ENCODE results near the gene C22orf23. TPM values are rescaled to one million over a fixed set of nuclear protein-coding genes. Genes with fewer than 3 reads are reported as not detected.
A peak's percentile ranks its signal among the peaks of the same experiment; 100 is the strongest.

Gene C22orf23
- total and polyA plus RNA-seq, 2 of the 4 experiments (the other 2 are of a cell fraction): 0.39 to 0.54 TPM

DNA sequence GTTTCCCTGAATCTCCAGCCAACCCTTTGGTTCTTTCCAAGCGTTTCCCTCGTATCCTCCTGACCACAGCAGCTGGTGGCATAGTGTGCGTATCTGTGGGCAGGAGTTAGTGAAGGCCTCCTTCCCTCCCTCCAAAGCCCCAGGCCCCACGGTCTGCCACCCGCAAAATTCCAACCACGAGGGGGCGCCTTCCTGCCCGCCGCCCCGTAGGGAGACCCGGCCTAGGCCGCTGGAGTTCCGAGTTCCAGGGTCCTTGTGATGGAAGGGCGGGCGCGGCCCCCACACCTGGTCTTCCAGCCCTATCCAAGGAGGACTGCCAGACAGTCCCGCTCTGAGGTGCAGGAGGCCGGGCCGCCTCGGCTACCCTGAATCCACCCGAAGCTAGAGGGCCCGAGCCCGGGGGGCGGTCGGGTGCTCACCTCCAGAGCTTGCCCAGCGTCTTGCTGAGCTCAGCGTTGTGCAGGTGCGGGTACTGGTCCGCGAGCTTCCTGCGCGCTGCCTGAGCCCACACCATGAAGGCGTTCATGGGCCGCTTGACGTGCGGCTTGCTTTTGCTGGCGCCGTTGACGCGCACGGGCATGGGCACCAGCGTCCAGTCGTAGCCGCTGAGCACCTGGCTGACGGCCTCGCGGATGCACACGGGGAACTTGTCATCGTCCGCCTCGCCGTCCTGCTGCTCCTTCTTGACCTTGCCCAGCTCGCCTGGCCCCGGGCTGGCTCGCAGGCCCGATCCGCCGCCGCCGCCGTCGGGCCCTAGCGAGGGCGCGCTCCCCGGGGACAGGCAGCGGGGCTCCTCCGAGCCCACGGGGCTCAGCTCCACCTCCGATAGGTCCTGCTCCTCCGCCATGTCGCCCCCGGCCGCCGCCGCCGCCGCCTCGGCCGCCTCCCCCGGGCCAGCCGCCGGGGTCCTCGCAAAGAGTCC lies 29.8 kb upstream of the C22orf23 start:
- BruUV-seq (replicated peaks): no TSS peak
- Histone ChIP-seq H4K91ac (ENCODE audit: insufficient read depth, low read depth, low read length) (no peak overlapping the region), H3K79me1 (ENCODE audit: low read depth in 1 of 2, low read length in 2 of 2) (no peaks in the 10 kb centered on the region), H3K4ac (ENCODE audit: low read depth, low read length) (no peak overlapping the region), H3K9me3 (ENCODE audit: control insufficient read depth, insufficient read depth, low read length) (no peaks in the 10 kb centered on the region), H2AK5ac (ENCODE audit: low read depth, low read length) (no peak overlapping the region), H2AFZ (replicated peaks; ENCODE audit: low read length, poor library complexity) (peak overlapping the region; percentile 32), H4K8ac (ENCODE audit: low read depth in 2 of 2, low read length in 2 of 2) (no peak overlapping the region), H3K27ac (ENCODE audit: insufficient read depth, low read length) (no peak overlapping the region), H4K20me1 (ENCODE audit: insufficient read depth, low read length) (no peaks in the 10 kb centered on the region), H4K5ac (ENCODE audit: low read depth, low read length) (no peak overlapping the region), H3K4me2 (ENCODE audit: low read depth, low read length) (no peak overlapping the region), H3K27me3 (ENCODE audit: control insufficient read depth, insufficient read depth, low read length) (no peaks in the 10 kb centered on the region), H2BK5ac (ENCODE audit: low read depth, low read length, poor library complexity, severe bottlenecking) (no peak overlapping the region), H3K4me3 (ENCODE audit: insufficient read depth, low read depth, low read length) (no peak overlapping the region), H3K56ac (ENCODE audit: extremely low read depth, insufficient read depth, low read length) (no peak overlapping the region), H3K23ac (ENCODE audit: low read depth, low read length) (no peak overlapping the region), H3K9ac (ENCODE audit: low read depth, low read length) (no peak overlapping the region), H3K36me3 (ENCODE audit: control insufficient read depth, insufficient read depth, low read length) (no peaks in the 10 kb centered on the region), H3K9me1 (ENCODE audit: insufficient read depth, low read length) (no peaks in the 10 kb centered on the region; the same call in 1 of the 2 replicates), H2BK15ac (ENCODE audit: low read depth, low read length) (no peak overlapping the region), H2BK120ac (ENCODE audit: low read depth, low read length) (no peak overlapping the region), H3K14ac (replicated peaks; ENCODE audit: low read depth, low read length) (no peak overlapping the region), H2BK20ac (ENCODE audit: low read depth, low read length) (no peak overlapping the region), H2AK9ac (replicated peaks; ENCODE audit: low read depth, low read length, poor library complexity) (no peak overlapping the region), H3K18ac (ENCODE audit: low read depth, low read length) (no peak overlapping the region), H3K4me1 (ENCODE audit: control insufficient read depth, insufficient read depth, low read length) (no peaks in the 10 kb centered on the region)
- TF ChIP-seq, protein P1, sequence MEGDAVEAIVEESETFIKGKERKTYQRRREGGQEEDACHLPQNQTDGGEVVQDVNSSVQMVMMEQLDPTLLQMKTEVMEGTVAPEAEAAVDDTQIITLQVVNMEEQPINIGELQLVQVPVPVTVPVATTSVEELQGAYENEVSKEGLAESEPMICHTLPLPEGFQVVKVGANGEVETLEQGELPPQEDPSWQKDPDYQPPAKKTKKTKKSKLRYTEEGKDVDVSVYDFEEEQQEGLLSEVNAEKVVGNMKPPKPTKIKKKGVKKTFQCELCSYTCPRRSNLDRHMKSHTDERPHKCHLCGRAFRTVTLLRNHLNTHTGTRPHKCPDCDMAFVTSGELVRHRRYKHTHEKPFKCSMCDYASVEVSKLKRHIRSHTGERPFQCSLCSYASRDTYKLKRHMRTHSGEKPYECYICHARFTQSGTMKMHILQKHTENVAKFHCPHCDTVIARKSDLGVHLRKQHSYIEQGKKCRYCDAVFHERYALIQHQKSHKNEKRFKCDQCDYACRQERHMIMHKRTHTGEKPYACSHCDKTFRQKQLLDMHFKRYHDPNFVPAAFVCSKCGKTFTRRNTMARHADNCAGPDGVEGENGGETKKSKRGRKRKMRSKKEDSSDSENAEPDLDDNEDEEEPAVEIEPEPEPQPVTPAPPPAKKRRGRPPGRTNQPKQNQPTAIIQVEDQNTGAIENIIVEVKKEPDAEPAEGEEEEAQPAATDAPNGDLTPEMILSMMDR (conservative IDR thresholded peaks at IDR 0.05; ENCODE audit: low read depth, low read length): 0 out of 2 replicates have a peak, but pooled peaks have one; percentile 17
- TF ChIP-seq MAFK (IDR thresholded peaks at IDR 0.05; ENCODE audit: low read depth, low read length) (no peak), POLR2A (IDR thresholded peaks at IDR 0.05; ENCODE audit: low read depth, low read length) (no peak), SMC3 (IDR thresholded peaks at IDR 0.05; ENCODE audit: low read depth, low read length) (no peak)
- dilution Hi-C loops (cut with HindIII; ENCODE audit: low sequenced_read_pairs, unreplicated experiment) (no loop called here), in situ Hi-C loops (cut with MboI; ENCODE audit: low sequenced_read_pairs) (no loop called here), intact Hi-C loops (cut with micrococcal nuclease) (no loop called here)
- WGBS, 2 experiments (ENCODE audit: extremely low coverage in 2 of 2, insufficient read length in 1 of 2): 45% methylated on average over 45 of the region's 84 CpGs; no CpG with 5 or more reads in 1 of the 2 experiments
- ATAC-seq (ENCODE audit: low read depth) (no peak), DNase-seq (no peak)
- ChIA-PET POLR2A (ENCODE audit: unreplicated experiment) (no interaction called here), CTCF (no interaction called here)
